ENCODE data around the gene C1orf53. TPM values are rescaled to one million over a fixed set of nuclear protein-coding genes. Genes with fewer than 3 reads are reported as not detected.

Gene C1orf53
- total RNA-seq, 1 experiment from 2014 or later = 0.33 TPM

DNA sequence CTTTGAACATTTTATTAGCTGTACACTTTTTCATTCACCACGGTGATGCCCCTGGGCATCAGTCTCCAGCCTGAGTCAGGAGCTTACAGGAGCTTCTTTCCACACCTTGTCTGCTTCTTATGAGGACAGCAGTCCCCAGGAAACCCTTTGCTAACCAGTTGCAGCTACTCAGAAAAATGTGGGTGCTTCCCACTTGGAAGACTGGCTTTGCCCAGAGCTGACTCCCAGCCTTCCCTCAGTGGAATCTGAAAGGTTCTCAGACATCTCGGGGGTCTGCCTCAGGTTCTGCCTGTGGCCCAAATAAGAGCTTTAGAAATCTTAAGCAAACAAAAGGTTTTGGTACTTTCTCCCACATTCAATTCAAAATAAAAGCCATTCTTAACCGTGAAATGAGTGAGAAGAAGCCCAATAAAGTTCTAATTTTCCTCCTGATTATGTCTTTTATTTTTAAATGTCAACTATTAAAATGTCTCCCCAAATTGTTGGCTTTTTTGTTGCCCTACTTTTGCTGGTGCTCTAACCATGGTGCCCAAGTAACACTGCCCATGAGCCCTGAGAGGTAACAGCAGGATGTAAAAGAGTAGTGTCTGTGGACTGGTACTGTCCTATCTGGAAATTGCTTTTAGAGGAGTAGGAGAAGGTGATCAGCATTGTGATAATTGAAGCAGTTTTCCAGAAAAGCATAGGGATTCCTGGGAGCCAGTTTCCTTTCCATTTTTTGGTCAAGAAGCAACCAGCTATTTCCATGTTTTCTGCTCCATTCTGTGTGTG is 5.6 kb downstream of the C1orf53 start:
- POLR2A ChIA-PET = interaction anchor here (0.8 kb wide), 1 partner anchor 22 kb away, joined by 3 read pairs; no protein-coding TSS in a partner anchor

DNA sequence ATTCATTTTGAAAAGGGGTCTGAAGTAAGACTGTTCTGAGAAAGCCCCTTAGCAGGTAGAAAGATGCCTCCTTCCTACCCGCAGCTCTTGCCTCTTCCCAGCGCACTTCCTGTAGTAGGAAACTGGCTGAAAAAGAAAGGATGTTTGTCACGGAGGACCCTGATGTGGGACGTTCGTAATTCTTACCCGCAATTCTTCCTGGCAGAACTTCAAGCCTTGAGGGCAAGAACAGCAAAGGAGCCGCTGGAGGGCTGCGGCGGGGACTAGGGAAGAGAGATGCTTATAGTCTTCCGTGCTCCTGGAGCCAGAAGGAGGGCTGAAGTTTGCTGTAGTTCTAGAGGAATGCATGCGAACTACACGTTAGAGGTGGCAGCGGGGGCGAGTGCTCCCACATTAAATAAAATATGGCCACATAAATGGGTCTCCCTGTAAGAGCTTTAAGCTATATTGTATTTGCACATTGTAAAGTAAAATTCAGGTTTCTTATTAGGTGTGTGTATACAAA is 6.3 kb downstream of the C1orf53 start:
- H3K36me3 Mint-ChIP-seq = no peaks in the 10 kb centered on the region
- H3K27ac Mint-ChIP-seq = no peak overlapping the region
- CTCF ChIA-PET = no interaction called here
- H3K27me3 Mint-ChIP-seq (ENCODE audit: low read depth) = peaks cover 100% of the 10 kb centered on the region
- TF ChIP-seq ZNF317 (CRISPR knock-in tag; IDR thresholded peaks at IDR 0.05; ENCODE audit: borderline replicate concordance, low read depth) (no peak), NFATC4 (CRISPR knock-in tag; IDR thresholded peaks at IDR 0.05) (no peak), GRHL2 (CRISPR knock-in tag; IDR thresholded peaks at IDR 0.05; ENCODE audit: insufficient replicate concordance, severe bottlenecking) (no peak), TEAD1 (CRISPR knock-in tag; IDR thresholded peaks at IDR 0.05) (no peak), ETV6 (CRISPR knock-in tag; IDR thresholded peaks at IDR 0.05) (no peak), ZNF671 (CRISPR knock-in tag; IDR thresholded peaks at IDR 0.05) (no peak)
- TF ChIP-seq, protein P1, sequence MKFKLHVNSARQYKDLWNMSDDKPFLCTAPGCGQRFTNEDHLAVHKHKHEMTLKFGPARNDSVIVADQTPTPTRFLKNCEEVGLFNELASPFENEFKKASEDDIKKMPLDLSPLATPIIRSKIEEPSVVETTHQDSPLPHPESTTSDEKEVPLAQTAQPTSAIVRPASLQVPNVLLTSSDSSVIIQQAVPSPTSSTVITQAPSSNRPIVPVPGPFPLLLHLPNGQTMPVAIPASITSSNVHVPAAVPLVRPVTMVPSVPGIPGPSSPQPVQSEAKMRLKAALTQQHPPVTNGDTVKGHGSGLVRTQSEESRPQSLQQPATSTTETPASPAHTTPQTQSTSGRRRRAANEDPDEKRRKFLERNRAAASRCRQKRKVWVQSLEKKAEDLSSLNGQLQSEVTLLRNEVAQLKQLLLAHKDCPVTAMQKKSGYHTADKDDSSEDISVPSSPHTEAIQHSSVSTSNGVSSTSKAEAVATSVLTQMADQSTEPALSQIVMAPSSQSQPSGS (CRISPR knock-in tag; IDR thresholded peaks at IDR 0.05; ENCODE audit: borderline replicate concordance, low read depth) = no peak
- ATAC-seq (peak; percentile 7), DNase-seq (ENCODE audit: low spot score) (no peak)
- POLR2A ChIA-PET = no interaction called here
- no peaks in the 10 kb centered on the region for H3K9me3 Mint-ChIP-seq
- peaks cover 66% of the 10 kb centered on the region for H3K4me1 Mint-ChIP-seq
- H3K4me3 Mint-ChIP-seq = peak overlapping the region; percentile 28; the same call in 1 of the 2 replicates

More for the DNA sequence above, 5.6 kb downstream of the C1orf53 start:
- Mint-ChIP-seq H3K27ac (no peak overlapping the region), H3K36me3 (no peaks in the 10 kb centered on the region), H3K9me3 (no peaks in the 10 kb centered on the region), H3K27me3 (ENCODE audit: low read depth) (peaks cover 100% of the 10 kb centered on the region), H3K4me1 (peaks cover 66% of the 10 kb centered on the region), H3K4me3 (no peak overlapping the region)
- no peak for DNase-seq (ENCODE audit: low spot score)
- TF ChIP-seq NFYB (CRISPR knock-in tag; conservative IDR thresholded peaks at IDR 0.05; ENCODE audit: low read depth) (no peak), CREB1 (CRISPR knock-in tag; IDR thresholded peaks at IDR 0.05) (no peak), ZNF121 (CRISPR knock-in tag; IDR thresholded peaks at IDR 0.05) (no peak), RORB (CRISPR knock-in tag; IDR thresholded peaks at IDR 0.05) (no peak), SP1 (CRISPR knock-in tag; conservative IDR thresholded peaks at IDR 0.05) (no peak)
- ATAC-seq = no peak
- CTCF ChIA-PET = interaction anchor here (1.3 kb wide), 1 partner anchor 16 kb away, joined by 3 read pairs; no protein-coding TSS in a partner anchor

DNA sequence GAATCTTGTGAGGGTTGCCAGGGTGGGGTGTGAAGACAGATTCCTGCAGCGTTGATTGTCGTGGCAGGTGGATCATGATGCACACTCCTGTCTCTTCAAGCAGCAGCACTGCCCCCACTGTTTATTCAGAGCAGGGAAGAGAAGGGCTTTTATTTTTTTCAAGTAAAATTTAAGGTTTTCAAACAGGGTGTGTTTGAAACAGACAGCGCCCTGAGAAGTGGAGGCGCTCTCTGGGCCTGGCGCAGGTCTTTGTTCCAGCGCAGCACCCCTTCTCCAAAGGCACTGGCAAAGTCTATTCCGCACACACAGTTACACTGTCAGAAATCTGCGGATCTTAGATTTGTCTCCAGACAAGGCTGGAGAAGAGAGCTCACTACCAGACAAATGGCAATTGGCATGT is 7.0 kb downstream of the C1orf53 start:
- Mint-ChIP-seq H3K36me3 (no peaks in the 10 kb centered on the region), H3K4me1 (peaks cover 67% of the 10 kb centered on the region), H3K27ac (no peak overlapping the region), H3K9me3 (no peaks in the 10 kb centered on the region), H3K27me3 (ENCODE audit: low read depth) (peaks cover 100% of the 10 kb centered on the region), H3K4me3 (no peak overlapping the region)
- DNase-seq (ENCODE audit: low spot score) (no peak), ATAC-seq (no peak)
- ChIA-PET CTCF (interaction anchor here (1.9 kb wide), 1 partner anchor 40 kb away, joined by 11 read pairs; no protein-coding TSS in a partner anchor), POLR2A (no interaction called here)
- TF ChIP-seq NFE2L1 (CRISPR knock-in tag; IDR thresholded peaks at IDR 0.05) (no peak), CREB1 (CRISPR knock-in tag; IDR thresholded peaks at IDR 0.05) (no peak), FOXJ3 (CRISPR knock-in tag; IDR thresholded peaks at IDR 0.05; ENCODE audit: borderline replicate concordance) (no peak), ZNF263 (CRISPR knock-in tag; IDR thresholded peaks at IDR 0.05; ENCODE audit: low read depth) (no peak), KAT7 (CRISPR knock-in tag; IDR thresholded peaks at IDR 0.05; ENCODE audit: borderline replicate concordance) (no peak), NFATC4 (CRISPR knock-in tag; IDR thresholded peaks at IDR 0.05) (no peak)
- TF ChIP-seq, protein P2, sequence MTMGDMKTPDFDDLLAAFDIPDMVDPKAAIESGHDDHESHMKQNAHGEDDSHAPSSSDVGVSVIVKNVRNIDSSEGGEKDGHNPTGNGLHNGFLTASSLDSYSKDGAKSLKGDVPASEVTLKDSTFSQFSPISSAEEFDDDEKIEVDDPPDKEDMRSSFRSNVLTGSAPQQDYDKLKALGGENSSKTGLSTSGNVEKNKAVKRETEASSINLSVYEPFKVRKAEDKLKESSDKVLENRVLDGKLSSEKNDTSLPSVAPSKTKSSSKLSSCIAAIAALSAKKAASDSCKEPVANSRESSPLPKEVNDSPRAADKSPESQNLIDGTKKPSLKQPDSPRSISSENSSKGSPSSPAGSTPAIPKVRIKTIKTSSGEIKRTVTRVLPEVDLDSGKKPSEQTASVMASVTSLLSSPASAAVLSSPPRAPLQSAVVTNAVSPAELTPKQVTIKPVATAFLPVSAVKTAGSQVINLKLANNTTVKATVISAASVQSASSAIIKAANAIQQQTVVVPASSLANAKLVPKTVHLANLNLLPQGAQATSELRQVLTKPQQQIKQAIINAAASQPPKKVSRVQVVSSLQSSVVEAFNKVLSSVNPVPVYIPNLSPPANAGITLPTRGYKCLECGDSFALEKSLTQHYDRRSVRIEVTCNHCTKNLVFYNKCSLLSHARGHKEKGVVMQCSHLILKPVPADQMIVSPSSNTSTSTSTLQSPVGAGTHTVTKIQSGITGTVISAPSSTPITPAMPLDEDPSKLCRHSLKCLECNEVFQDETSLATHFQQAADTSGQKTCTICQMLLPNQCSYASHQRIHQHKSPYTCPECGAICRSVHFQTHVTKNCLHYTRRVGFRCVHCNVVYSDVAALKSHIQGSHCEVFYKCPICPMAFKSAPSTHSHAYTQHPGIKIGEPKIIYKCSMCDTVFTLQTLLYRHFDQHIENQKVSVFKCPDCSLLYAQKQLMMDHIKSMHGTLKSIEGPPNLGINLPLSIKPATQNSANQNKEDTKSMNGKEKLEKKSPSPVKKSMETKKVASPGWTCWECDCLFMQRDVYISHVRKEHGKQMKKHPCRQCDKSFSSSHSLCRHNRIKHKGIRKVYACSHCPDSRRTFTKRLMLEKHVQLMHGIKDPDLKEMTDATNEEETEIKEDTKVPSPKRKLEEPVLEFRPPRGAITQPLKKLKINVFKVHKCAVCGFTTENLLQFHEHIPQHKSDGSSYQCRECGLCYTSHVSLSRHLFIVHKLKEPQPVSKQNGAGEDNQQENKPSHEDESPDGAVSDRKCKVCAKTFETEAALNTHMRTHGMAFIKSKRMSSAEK (CRISPR knock-in tag; IDR thresholded peaks at IDR 0.05; ENCODE audit: borderline replicate concordance) = no peak
- TF ChIP-seq, protein P3, sequence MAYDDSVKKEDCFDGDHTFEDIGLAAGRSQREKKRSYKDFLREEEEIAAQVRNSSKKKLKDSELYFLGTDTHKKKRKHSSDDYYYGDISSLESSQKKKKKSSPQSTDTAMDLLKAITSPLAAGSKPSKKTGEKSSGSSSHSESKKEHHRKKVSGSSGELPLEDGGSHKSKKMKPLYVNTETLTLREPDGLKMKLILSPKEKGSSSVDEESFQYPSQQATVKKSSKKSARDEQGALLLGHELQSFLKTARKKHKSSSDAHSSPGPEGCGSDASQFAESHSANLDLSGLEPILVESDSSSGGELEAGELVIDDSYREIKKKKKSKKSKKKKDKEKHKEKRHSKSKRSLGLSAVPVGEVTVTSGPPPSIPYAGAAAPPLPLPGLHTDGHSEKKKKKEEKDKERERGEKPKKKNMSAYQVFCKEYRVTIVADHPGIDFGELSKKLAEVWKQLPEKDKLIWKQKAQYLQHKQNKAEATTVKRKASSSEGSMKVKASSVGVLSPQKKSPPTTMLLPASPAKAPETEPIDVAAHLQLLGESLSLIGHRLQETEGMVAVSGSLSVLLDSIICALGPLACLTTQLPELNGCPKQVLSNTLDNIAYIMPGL (CRISPR knock-in tag; IDR thresholded peaks at IDR 0.05) = no peak
- TF ChIP-seq, protein P4, sequence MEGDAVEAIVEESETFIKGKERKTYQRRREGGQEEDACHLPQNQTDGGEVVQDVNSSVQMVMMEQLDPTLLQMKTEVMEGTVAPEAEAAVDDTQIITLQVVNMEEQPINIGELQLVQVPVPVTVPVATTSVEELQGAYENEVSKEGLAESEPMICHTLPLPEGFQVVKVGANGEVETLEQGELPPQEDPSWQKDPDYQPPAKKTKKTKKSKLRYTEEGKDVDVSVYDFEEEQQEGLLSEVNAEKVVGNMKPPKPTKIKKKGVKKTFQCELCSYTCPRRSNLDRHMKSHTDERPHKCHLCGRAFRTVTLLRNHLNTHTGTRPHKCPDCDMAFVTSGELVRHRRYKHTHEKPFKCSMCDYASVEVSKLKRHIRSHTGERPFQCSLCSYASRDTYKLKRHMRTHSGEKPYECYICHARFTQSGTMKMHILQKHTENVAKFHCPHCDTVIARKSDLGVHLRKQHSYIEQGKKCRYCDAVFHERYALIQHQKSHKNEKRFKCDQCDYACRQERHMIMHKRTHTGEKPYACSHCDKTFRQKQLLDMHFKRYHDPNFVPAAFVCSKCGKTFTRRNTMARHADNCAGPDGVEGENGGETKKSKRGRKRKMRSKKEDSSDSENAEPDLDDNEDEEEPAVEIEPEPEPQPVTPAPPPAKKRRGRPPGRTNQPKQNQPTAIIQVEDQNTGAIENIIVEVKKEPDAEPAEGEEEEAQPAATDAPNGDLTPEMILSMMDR (IDR thresholded peaks at IDR 0.05) = no peak
- TF ChIP-seq, protein P5, sequence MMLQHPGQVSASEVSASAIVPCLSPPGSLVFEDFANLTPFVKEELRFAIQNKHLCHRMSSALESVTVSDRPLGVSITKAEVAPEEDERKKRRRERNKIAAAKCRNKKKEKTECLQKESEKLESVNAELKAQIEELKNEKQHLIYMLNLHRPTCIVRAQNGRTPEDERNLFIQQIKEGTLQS (CRISPR knock-in tag; conservative IDR thresholded peaks at IDR 0.05) = no peak

Data from WTC11 (cell line).